ENCODE data around the gene CAMKK1. TPM values are rescaled to one million over a fixed set of nuclear protein-coding genes. Genes with fewer than 3 reads are reported as not detected.

The CAMKK1 gene
- total and polyA plus RNA-seq, 2 donors (not counting 1 experiment from before 2014, with no cell fraction given), result 4.5 to 35.9 TPM

GRCh38 chr17:3888343-3889171 lies 4.3 kb downstream of the CAMKK1 start:
- H3K27ac ChIP-seq (ENCODE audit: low read length in 2 of 2), result no peak overlapping the region
- peak; percentile 26 for DNase-seq
- no peaks in the 10 kb centered on the region for H3K27me3 ChIP-seq (replicated peaks in 1 of 4; ENCODE audit: control extremely low read depth in 1 of 4, control insufficient read depth in 3 of 4, insufficient read depth in 4 of 4, low read length in 3 of 4)
- no peaks in the 10 kb centered on the region for H4K20me1 ChIP-seq (ENCODE audit: control insufficient read depth, insufficient read depth, low read length, poor library complexity, severe bottlenecking)
- peaks cover 15% of the 10 kb centered on the region for H3K79me2 ChIP-seq (ENCODE audit: control insufficient read depth, insufficient read depth, low read length)
- WGBS (ENCODE audit: insufficient coverage), result 88% methylated on average over 42 of the region's 50 CpGs
- no peaks in the 10 kb centered on the region for H3K27me3 Mint-ChIP-seq
- H3K4me3 ChIP-seq (ENCODE audit: control extremely low read depth in 1 of 5, extremely low read depth in 1 of 5, insufficient read depth in 1 of 5, low read depth in 2 of 5, low read length in 4 of 5), result no peak overlapping the region
- H3K9me3 ChIP-seq (ENCODE audit: control extremely low read depth in 1 of 3, control insufficient read depth in 2 of 3, insufficient read depth in 1 of 3, low read length in 2 of 3), result no peaks in the 10 kb centered on the region
- H3K9ac ChIP-seq (ENCODE audit: low read length), result no peak overlapping the region
- no peak overlapping the region for H3K27ac Mint-ChIP-seq
- no peak for TF ChIP-seq CTCF (IDR thresholded peaks at IDR 0.05)
- TF ChIP-seq EZH2 (IDR thresholded peaks at IDR 0.05; ENCODE audit: borderline replicate concordance, insufficient read depth, low read depth, low read length, poor library complexity, severe bottlenecking), result no peak
- no peak overlapping the region for H3K4me3 Mint-ChIP-seq
- intact Hi-C loops (cut with micrococcal nuclease), result loop anchor here (1.0 kb wide), 1 partner anchor 25 kb away; no protein-coding TSS in a partner anchor
- H3K4me1 ChIP-seq (ENCODE audit: control insufficient read depth in 2 of 2, insufficient read depth in 2 of 2, low read length in 2 of 2), result peaks cover 33 to 49% of the 10 kb centered on the region in 2 donors
- no peak overlapping the region for H3K4me2 ChIP-seq (replicated peaks; ENCODE audit: low read depth, low read length, poor library complexity, severe bottlenecking)
- no peak for ATAC-seq (ENCODE audit: low read depth)
- H3K9me3 Mint-ChIP-seq (ENCODE audit: insufficient read depth), result no peaks in the 10 kb centered on the region
- peaks cover 0 to 13% of the 10 kb centered on the region in 2 experiments for H3K36me3 ChIP-seq (replicated peaks in 1 of 2; ENCODE audit: control extremely low read depth in 1 of 2, control insufficient read depth in 1 of 2, extremely low read depth in 1 of 2, insufficient read depth in 2 of 2, low read length in 1 of 2)
- peaks cover 43% of the 10 kb centered on the region for H3K4me1 Mint-ChIP-seq
- no peak overlapping the region for H2AFZ ChIP-seq (ENCODE audit: insufficient read depth, low read depth, low read length, poor library complexity, severe bottlenecking)
- POLR2A ChIA-PET, result interaction anchor here (1.5 kb wide), 1 partner anchor 17 kb away, joined by 4 read pairs; no protein-coding TSS in a partner anchor
- CTCF ChIA-PET, result no interaction called here

- peaks cover 15% of the 10 kb centered on the region for H3K79me2 ChIP-seq (ENCODE audit: control insufficient read depth, insufficient read depth, low read length)
- Mint-ChIP-seq H3K4me1 (peaks cover 40% of the 10 kb centered on the region), H3K27me3 (no peaks in the 10 kb centered on the region), H3K4me3 (no peak overlapping the region), H3K9me3 (ENCODE audit: insufficient read depth) (no peaks in the 10 kb centered on the region), H3K27ac (no peak overlapping the region)
- peak overlapping the region in 1 of 2 donors; percentile 65 for H3K27ac ChIP-seq (ENCODE audit: low read length in 2 of 2)
- CTCF ChIA-PET, result no interaction called here
- H3K9ac ChIP-seq (ENCODE audit: low read length), result no peak overlapping the region
- H4K20me1 ChIP-seq (ENCODE audit: control insufficient read depth, insufficient read depth, low read length, poor library complexity, severe bottlenecking), result no peaks in the 10 kb centered on the region
- H2AFZ ChIP-seq (ENCODE audit: insufficient read depth, low read depth, low read length, poor library complexity, severe bottlenecking), result peak overlapping the region; percentile 48
- H3K4me3 ChIP-seq (ENCODE audit: control extremely low read depth in 1 of 5, extremely low read depth in 1 of 5, insufficient read depth in 1 of 5, low read depth in 2 of 5, low read length in 4 of 5), result no peak overlapping the region
- intact Hi-C loops (cut with micrococcal nuclease), result loop anchor here (1.0 kb wide), 1 partner anchor 25 kb away; no protein-coding TSS in a partner anchor
- peaks cover 30 to 46% of the 10 kb centered on the region in 2 donors for H3K4me1 ChIP-seq (ENCODE audit: control insufficient read depth in 2 of 2, insufficient read depth in 2 of 2, low read length in 2 of 2)
- DNase-seq (peak; percentile 30), ATAC-seq (ENCODE audit: low read depth) (no peak)
- H3K27me3 ChIP-seq (replicated peaks in 1 of 4; ENCODE audit: control extremely low read depth in 1 of 4, control insufficient read depth in 3 of 4, insufficient read depth in 4 of 4, low read length in 3 of 4), result no peaks in the 10 kb centered on the region
- peak overlapping the region; percentile 68 for H3K4me2 ChIP-seq (replicated peaks; ENCODE audit: low read depth, low read length, poor library complexity, severe bottlenecking)
- TF ChIP-seq CTCF (IDR thresholded peaks at IDR 0.05) (no peak), EZH2 (IDR thresholded peaks at IDR 0.05; ENCODE audit: borderline replicate concordance, insufficient read depth, low read depth, low read length, poor library complexity, severe bottlenecking) (no peak)
- POLR2A ChIA-PET, result interaction anchor here (1.5 kb wide), 1 partner anchor 18 kb away, joined by 4 read pairs; no protein-coding TSS in a partner anchor
- 89% methylated on average over 6 of the region's 9 CpGs for WGBS (ENCODE audit: insufficient coverage)
- no peaks in the 10 kb centered on the region for H3K9me3 ChIP-seq (ENCODE audit: control extremely low read depth in 1 of 3, control insufficient read depth in 2 of 3, insufficient read depth in 1 of 3, low read length in 2 of 3)
- peaks cover 0 to 14% of the 10 kb centered on the region in 2 experiments for H3K36me3 ChIP-seq (replicated peaks in 1 of 2; ENCODE audit: control extremely low read depth in 1 of 2, control insufficient read depth in 1 of 2, extremely low read depth in 1 of 2, insufficient read depth in 2 of 2, low read length in 1 of 2)
Measured at GRCh38 chr17:3887804-3888203, 5.0 kb downstream of the CAMKK1 start.

All from B cell (primary cell).